NCI-H526 (cell line): Measurements from ENCODE around the gene EPYC.
"Not testable (repeated sequence)": the region's sequence is repeated elsewhere in the genome, so short reads cannot be mapped to it uniquely, and the experiment has no call there.

Experiments
- DNase-seq, 2 experiments: peaks; one replicate each; lab custom pipeline; 2025; lab: John Stamatoyannopoulos, UW

The EPYC gene

DNA sequence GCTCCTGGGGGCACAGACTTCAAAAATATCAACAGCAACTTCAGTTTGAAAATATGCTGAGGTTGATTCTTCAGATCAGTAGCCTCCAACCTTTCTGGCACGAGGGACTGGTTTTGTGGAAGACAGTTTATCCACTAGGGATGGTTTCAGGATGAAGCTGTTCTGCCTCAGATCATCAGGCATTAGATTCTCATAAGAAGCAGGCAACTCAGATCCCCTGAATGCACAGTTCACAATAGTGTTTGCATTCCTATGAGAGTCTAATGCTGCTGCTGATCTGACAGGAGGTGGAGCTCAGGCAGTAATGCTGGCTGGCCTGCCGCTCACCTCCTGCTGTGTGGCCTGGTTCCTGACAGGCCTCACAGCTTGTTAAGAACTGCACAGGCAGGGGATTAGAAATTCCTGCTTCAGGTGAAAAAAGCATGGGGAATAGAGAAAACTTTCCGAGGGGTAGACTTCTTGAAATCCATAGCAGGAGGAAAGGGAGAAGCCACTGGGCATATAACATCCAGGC is 12.8 kb downstream of the EPYC start:
- no peak for DNase-seq

DNA sequence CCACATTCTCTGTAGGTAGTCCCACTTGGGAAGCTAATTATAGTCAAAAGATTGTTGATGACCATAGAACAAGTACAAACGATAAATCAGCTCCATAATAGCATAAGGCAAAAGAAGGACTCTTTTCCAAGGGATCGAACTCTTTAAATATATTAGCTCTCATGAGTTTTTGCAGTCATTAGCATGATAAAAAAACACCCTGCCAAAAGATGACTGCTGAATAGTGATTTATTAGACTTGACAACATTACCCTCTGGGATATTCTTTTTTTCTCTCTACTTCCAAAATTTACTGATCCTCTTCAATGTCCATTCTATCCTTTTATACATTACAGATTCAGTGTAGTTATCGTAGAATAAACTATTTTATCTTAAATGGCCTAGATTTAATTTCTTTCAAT is 14.2 kb downstream of the EPYC start:
- no peak for DNase-seq

DNA sequence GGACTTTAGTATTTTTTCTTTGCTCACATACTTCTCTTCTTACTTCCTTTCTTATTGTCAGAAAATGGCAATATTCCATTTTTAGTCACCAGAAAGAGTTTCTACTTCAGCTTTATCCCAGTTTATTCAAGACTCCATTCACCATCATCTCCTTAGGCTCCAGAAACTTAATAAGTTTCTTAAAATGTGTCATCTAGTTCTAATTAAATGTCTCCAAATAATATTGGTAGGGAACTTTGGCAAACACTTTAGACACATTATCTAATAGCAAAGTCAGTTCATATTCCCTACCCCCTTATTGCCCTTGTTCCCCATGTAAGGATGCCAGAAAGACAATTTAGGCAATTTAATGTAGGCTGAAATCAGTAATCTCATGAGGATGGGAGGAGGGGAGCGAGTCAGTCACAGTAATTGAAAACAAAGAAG is 15.1 kb downstream of the EPYC start:
- no peak for DNase-seq

DNA sequence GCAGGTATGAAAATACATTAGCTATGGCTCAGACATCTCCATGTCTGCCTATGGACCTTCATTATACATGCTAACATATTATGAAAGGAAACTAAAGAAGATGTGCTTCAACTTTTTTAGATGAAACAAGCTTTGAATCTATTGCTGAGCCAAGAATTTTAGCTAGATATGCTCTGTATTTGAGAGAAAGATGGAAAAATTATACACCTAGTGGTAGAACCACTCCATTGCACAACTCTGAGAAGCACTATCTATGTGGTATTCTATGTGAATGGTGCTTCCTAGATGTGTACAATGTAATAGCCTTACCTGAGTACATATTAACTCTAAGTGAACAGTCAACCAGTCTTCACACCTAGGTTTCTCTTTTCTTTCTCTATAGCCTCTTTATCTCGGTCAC is 17.3 kb downstream of the EPYC start:
- DNase-seq, result no peak

DNA sequence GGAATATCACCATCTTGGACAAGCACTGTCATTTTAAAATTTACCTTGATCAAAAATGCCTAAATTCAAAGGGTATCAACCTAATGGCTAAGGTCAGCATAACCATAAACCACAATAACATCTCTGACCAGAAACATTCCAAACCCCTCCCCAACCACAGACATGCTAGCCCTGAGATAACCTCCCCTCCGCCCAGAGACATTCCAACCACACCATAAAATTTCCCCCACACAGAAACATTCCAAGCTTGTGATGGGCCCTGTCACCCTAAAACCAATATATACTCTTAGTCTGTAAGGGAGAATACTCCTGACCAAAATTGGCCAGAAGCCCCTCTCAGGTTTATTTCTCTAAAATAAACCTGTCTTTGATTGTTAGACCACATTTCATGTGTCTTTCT is 17.7 kb downstream of the EPYC start:
- DNase-seq, result no peak

DNA sequence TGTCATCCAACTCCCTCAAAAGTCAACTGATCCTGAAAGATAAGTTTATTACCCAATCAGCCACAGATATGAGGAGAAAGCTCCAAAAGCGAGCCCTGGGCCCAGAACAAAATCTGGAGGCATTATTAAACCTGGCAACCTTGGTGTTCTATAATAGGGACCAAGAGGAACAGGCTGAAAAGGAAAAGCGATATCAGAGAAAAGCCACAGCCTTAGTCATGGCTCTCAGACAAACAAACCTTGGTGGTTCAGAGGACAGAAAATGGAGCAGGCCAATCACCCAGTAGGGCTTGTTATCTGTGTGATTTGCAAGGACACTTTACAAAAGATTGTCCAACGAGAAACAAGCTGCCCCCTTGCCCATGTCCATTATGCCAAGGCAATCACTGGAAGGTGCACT is 19.4 kb downstream of the EPYC start:
- DNase-seq, result not testable (repeated sequence)

DNA sequence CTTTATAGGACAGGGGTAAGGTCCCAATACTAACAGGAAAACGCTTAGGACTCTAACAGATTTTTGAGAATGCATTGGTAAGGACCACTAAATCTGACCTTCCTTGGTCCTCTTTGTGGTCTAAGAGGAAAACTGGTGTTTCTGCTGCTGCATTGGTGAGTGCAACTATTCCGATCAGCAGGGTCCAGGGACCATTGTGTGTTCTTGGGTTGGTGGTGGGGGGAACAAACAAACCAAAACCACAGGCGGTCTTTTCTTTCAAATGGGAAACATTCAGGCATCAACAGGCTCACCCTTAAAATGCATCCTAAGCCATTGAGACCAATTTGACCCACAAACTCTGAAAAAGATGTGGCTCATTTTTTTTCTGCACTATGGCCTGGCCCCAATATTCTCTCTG is 20.7 kb downstream of the EPYC start:
- DNase-seq, result no peak

DNA sequence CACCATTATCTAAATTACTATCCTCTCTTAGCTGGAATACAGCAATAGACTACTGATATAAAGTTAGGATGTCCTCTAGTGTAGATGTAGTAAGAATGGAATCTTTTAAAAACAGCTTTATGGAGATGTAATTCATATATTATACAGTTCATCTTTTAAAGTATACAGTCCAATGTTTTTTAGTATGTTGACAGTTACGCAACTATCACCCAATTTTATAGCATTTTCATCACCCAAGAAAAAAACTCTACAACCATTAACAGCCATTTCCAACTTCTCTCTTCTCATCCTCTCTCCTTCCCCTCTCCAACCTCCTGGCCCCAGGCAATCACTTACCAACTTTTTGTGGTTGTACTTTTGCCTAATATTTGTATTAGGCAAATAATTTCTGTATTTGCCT is 22.6 kb downstream of the EPYC start:
- no peak for DNase-seq

DNA sequence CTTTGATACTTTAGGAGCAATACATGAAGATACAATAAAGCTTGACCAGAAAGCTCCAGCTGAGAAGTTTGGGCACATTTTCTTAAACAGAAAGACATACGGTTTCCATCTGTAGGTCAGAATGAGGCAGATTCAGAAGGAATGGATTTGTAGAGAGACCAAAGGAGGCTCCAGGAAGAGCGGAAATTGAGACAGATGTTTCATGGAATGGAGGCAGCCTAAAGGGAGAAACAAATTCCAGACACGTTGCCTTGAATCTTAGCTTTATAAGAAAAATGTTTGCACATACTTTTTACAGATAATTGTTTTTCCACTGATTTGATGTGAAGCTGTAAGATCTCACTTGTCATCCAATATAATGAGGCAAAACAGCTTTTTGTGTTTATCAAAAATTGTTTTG is 24.8 kb downstream of the EPYC start:
- no peak for DNase-seq

DNA sequence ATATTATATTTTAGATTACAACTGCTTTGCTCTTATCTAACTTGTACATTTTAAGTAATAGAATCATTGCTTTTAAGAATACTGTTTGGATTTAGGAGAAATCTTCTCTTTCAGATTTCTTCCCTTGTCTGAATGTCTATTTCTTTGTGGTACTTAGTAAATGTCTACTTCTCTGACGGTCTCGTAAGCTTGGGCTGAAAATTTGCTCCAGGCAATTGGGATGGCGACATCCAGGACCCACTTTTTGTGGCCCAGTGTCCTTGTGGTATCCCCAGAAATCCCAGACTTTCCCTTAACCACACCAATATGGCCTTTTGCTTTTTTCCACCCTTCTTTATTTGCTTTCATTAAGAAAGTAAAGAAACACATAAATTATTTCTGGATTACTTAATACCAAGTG is 25.8 kb downstream of the EPYC start:
- DNase-seq, result no peak

DNA sequence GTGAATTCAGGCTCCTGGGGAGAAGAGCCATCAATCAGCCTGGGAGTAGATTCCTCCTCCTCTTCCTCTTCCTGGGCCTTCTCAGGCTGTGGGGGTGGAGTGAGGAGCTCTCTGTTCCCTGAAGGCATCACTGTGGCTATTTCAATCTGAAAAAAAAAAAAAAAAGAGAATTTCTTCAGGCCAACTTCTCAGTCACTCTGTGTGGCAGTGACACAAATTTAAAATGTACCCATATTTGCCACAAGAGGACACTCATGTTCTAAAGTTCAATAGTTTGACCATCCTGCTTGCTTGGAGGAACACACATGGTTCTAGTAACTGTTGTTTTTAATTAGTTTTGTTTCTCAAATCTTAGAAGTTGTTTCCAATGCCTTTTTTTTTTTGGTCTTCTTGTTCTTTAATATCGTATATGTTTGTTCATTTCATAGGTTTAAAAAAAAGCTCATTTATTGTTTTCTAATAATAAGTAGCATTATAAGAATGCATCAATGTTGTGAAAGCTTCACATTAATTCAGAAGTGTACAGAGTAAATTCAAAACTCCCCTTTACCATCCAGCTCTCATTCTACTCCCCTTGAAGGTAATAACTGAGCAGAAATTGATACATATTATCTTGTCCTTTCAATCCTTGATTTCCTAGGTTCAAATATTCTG is 26.5 kb downstream of the EPYC start:
- peak in 1 of 2 experiments; percentile 64 for DNase-seq

DNA sequence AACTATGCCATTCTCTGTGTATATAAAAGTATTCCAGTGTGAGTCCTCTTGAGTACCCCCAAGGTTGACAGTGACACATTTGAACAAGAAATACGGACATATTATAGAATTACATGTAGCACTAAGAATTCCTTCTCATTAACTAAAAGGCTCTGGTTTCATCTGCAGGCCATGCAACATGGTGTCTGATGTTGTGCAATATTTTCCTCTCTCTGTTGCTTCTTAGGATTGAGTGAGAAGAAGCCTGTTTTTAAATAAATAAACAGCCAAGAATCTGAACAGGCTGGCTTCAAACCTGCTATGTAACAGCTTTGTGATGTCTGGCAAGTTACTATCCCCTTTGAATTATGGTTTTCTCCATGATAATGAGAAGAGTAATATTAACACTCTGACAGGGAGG is 27.5 kb downstream of the EPYC start:
- DNase-seq, result no peak

DNA sequence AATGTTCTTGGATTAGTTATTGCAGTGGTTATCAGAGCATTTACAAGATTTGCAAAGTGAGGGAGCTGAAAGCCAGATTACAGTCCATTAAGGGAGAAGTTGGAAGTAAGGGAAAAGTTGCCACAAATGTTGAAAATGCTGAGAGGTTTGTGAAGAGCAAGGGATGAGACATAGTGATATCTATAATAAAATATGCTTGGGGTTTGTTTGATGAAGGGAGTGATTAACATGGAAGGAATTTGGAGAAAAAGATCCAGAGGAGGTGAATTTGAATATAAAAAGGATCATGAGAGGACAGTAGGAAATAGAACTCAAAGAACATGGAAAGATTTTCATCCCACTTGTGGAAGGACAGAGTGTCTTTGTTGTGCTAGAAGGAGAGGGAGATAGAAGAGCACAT is 30.5 kb downstream of the EPYC start:
- DNase-seq, result no peak

DNA sequence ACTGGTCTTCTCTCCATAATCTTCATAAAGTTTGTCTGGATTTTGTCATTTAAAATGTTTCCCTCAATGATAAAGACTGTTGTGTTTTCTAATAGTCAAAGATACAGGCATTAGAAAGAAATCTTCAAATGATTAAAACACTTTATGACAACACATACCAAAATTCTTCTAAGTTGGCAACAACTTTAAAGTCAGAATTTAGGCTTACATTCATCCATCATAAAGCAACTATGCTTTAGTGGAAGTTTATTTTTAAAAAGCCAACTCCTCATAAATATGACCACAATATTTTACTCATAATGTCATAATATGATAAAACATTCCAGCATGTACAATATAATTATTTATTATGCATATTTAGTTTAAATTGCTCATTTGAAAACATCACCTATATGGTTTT is 32.5 kb downstream of the EPYC start:
- DNase-seq, result no peak

DNA sequence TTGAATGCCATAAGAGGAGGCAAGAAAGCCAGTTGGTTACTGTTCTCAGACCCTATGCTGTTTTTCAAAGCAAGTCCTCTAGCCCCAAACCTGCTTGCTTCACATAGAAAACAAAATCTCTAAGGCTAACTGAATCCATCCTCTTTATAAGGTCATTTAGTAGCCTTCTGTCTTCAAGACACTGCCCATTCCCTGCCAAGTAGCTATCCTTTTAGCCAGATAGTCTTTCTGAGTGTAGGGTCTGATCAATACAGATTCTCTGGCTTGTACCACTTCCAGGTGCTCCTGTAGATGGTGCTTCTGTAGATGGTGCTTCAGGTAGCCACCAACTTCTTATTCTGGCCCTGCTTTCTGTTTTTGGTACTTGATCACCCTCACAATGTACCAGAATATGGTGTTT is 33.9 kb downstream of the EPYC start:
- DNase-seq, result no peak

DNA sequence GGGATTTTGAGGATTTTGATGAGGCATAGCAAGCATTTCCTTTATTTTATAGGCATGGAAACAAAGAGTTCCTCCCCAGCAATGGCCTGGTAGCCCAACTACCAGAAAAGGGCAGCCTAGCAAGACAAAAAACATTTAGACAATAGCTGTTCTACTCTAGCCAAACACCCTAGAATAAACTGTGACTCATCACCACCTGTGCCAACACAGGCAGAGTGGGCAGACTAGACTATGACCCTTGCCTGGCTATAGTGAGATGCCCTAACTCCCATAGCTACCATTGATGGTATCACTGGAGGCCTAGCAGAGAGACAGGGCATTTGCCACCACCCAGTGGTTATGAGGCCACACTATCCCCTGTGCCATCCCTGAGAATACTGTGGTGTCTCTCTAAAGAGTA is 34.3 kb downstream of the EPYC start:
- DNase-seq, result no peak

DNA sequence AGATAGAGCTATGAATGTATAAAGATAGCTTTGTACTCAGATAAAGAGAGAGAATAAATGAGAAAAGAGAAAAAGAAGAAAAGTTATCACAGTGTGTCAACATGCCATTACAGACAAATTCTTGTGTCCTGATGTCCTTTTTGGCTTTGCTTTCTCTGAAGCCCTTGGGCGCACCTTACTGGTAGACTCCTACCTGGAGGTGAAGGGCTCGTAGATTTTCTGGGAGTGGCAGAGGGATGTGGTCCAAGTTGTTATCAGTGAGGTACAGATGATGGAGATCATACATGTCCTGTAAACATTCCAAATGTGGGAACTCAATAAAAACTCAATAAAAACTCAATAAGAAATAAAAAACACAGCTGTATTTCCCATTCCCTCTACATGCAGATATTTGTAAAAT is 34.9 kb downstream of the EPYC start:
- no peak for DNase-seq

DNA sequence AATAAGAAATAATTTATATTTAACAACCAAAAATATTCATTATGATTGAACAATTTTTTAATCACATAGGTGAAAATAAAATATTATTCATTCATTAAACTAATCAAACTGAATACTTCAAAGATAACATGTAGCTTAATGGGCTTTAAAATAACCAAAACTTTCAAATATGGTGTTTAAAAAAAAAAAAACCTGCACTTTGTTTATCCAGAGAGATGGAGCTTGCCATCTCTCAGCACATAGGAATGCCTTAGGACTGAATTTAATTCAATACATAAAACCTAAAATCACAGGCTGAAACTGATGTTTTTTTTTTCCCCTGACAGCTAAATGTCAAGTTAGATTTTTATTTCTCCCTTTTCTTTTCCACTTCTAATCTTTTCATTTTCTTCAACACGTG is 35.4 kb downstream of the EPYC start:
- no peak for DNase-seq

DNA sequence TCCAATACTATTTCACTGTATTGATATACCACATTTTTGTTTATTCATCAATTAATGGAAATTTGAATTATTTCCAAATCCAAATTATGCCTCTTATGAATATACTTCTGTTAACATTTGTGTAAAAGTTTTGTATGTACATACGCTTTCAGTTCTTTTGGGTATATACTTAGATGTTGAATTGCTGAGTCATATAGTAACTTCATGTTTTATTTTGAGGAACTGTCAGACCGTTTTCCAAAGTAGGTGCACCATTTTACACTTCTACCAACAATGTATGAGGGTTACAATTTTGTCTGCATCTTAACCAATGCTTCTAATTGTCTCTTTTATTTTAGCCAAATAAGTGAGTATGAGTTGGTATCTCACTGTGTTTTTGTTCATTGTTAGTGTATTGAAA is 39.6 kb downstream of the EPYC start:
- no peak for DNase-seq

DNA sequence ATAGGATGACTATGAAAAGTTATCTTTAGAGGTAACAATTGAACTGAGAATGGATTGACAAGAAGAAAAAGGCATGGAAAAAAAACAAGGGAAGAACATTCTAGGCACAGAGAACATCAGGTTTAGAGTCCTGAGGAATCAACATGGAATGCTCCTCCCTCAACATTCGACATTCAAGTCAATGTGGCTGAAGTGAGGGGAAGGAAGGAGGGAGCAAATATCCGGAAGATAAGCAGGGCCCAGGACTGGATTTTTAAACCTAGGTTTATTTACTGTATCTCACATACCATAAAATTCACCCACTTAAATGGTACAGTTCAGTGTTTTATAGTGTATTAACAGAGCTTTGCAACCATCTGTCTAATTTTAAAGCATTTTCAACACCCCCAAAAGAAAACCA is 40.2 kb downstream of the EPYC start:
- no peak for DNase-seq

DNA sequence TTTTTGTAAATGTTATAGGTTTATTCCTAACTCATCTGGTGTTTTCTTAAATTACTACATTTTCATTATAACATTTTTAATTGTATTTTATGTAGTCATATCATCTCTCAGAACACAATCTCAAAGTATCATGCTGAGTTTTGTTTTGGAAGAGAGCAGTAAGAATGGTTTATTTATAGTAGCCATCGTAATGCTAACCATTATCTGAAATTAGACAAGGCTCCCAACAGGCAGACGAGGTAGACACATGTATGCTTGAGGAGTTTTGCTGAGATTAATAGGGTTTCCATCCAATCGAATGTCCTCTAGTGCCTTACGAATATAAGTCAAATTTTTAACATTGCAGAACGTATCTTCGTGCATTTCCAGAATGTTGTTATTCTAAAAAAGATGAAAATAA is 40.8 kb downstream of the EPYC start:
- no peak for DNase-seq

DNA sequence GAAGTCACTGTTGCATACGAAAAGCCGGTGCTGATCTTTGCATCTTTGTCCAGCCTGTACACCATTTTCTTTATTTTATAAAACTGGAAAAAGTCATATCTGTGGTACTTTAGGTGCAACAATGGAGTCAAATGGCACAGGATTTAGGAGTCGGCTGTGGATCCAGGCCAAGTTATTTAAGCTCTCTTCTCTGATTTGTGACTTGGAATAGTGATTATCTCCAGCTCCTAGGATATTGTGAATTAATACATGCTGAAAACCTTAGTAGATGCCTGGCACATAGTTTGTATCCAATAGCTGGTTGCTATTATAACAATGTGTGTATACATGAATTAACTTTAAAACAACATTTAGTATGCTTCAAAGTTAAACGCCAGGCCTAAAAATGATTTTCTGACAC is 43.6 kb downstream of the EPYC start:
- DNase-seq, result no peak

DNA sequence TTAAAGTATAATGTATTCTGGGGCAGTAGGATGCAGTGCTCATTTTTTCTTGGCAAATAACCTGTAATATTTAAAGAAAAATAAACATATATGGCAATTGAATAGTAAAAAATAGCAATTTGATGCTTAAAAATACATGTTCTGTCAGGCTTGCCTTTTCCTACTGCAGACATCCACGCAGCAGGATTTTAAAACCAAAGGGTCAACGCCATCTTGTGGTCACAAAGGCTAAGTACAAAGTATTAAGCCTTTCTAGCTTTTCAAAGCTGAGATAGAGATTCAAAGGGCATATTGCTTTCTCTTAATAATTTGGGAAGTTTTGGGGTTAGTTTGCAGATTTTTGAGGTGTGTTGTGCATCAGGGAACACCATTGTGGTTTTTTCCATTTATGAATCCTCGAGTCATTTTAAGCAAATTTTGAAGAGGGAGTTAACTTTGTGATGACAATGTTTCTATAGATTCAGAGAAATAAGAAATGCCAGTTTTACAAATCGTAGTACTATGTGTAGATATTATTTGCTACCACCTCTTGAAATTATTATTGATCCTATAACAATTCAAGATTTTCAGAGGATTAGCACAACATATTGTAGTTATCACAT is 45.1 kb downstream of the EPYC start:
- DNase-seq, result peak; percentile 8 to 65

DNA sequence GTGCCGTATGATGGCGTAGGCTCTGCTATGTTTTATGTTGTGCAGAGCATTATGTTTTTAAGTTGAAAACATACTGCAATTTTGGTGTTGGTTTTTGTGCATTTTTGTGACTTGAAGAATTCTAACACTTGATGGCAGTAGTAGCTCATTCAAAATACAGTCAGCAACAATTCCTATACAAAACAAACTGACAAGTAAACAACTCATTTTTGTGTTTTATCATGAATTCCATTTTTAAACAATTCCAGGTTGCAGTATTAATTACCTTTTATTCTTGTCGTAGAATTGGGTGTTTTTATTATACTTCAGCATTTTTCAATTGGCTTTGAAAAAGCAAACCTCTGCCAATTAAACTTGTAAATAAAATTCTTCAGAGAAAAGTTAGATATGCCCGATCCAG is 45.7 kb downstream of the EPYC start:
- no peak for DNase-seq
